ENCODE data around the gene MCM10. TPM values are rescaled to one million over a fixed set of nuclear protein-coding genes. Genes with fewer than 3 reads are reported as not detected.

The MCM10 gene
- total RNA-seq, 1 experiment from 2014 or later = 43.1 TPM

GRCh38 chr10:13173616-13174015 lies 12.3 kb downstream of the MCM10 start:
- Histone ChIP-seq H3K79me2 (ENCODE audit: insufficient read depth, low read length) (peaks cover 45% of the 10 kb centered on the region), H3K27me3 (ENCODE audit: insufficient read depth, low read length) (no peaks in the 10 kb centered on the region), H2AFZ (ENCODE audit: low read depth, low read length, poor library complexity, severe bottlenecking) (no peak overlapping the region), H3K4me3 (replicated peaks in 1 of 2; ENCODE audit: low read depth in 1 of 2, low read length in 2 of 2) (no peak overlapping the region), H3K4me1 (ENCODE audit: control insufficient read depth in 1 of 2, insufficient read depth in 2 of 2, low read length in 2 of 2) (no peaks in the 10 kb centered on the region), H3K9me2 (ENCODE audit: insufficient read depth) (no peaks in the 10 kb centered on the region), H3K9me3 (ENCODE audit: control insufficient read depth in 1 of 2, insufficient read depth in 1 of 2, low read depth in 1 of 2, low read length in 2 of 2) (no peaks in the 10 kb centered on the region), H3K4me2 (ENCODE audit: low read length) (no peak overlapping the region), H3K36me3 (ENCODE audit: control insufficient read depth in 1 of 2, insufficient read depth in 2 of 2, low read length in 2 of 2) (peaks cover 35 to 53% of the 10 kb centered on the region in 2 experiments), H3K9ac (ENCODE audit: low read length) (no peak overlapping the region), H3K27ac (ENCODE audit: low read depth, low read length) (no peak overlapping the region), H4K20me1 (ENCODE audit: insufficient read depth) (peaks cover 2% of the 10 kb centered on the region; the same call in 1 of the 2 replicates)
- ATAC-seq = no peak
- POLR2A ChIA-PET = no interaction called here
- TF ChIP-seq POLR2AphosphoS5 (IDR thresholded peaks at IDR 0.05; ENCODE audit: low read depth, low read length) (no peak), SRF (IDR thresholded peaks at IDR 0.05; ENCODE audit: low read depth) (no peak), EZH2 (IDR thresholded peaks at IDR 0.05) (no peak), EGR1 (IDR thresholded peaks at IDR 0.05; ENCODE audit: low read depth) (no peak), RAD21 (IDR thresholded peaks at IDR 0.05; ENCODE audit: low read depth) (no peak), ATF3 (IDR thresholded peaks at IDR 0.05) (no peak), CEBPB (IDR thresholded peaks at IDR 0.05; ENCODE audit: low read depth) (no peak)
- BruUV-seq (replicated peaks) = no TSS peak
- intact Hi-C loops (cut with micrococcal nuclease) = no loop called here
- CTCF ChIA-PET = no interaction called here
- no peak for DNase-seq (ENCODE audit: low read depth, low spot score)
- RAD21 ChIA-PET (ENCODE audit: low non-redundant PET in 1 of 2, low total read pairs in 2 of 2, uncharacterized antibody in 2 of 2, unreplicated experiment in 2 of 2) = no interaction called here

- H3K27ac ChIP-seq (ENCODE audit: low read depth, low read length) = no peak overlapping the region
- no peaks in the 10 kb centered on the region for H3K9me2 ChIP-seq (ENCODE audit: insufficient read depth)
- H3K9me3 ChIP-seq (ENCODE audit: control insufficient read depth in 1 of 2, insufficient read depth in 1 of 2, low read depth in 1 of 2, low read length in 2 of 2) = no peaks in the 10 kb centered on the region
- DNase-seq (ENCODE audit: low read depth, low spot score) (no peak), ATAC-seq (no peak)
- no peak overlapping the region for H3K9ac ChIP-seq (ENCODE audit: low read length)
- POLR2A ChIA-PET = no interaction called here
- H3K4me1 ChIP-seq (ENCODE audit: control insufficient read depth in 1 of 2, insufficient read depth in 2 of 2, low read length in 2 of 2) = no peaks in the 10 kb centered on the region
- no peak overlapping the region for H3K4me2 ChIP-seq (ENCODE audit: low read length)
- no TSS peak for BruUV-seq (replicated peaks)
- H2AFZ ChIP-seq (ENCODE audit: low read depth, low read length, poor library complexity, severe bottlenecking) = no peak overlapping the region
- H3K4me3 ChIP-seq (replicated peaks in 1 of 2; ENCODE audit: low read depth in 1 of 2, low read length in 2 of 2) = no peak overlapping the region
- H4K20me1 ChIP-seq (ENCODE audit: insufficient read depth) = peaks cover 5% of the 10 kb centered on the region; the same call in 1 of the 2 replicates
- no peaks in the 10 kb centered on the region for H3K27me3 ChIP-seq (ENCODE audit: insufficient read depth, low read length)
- H3K36me3 ChIP-seq (ENCODE audit: control insufficient read depth in 1 of 2, insufficient read depth in 2 of 2, low read length in 2 of 2) = peaks cover 54 to 60% of the 10 kb centered on the region in 2 experiments
- peaks cover 16% of the 10 kb centered on the region; the same call in 1 of the 2 replicates for H3K79me2 ChIP-seq (ENCODE audit: insufficient read depth, low read length)
- CTCF ChIA-PET = no interaction called here
- intact Hi-C loops (cut with micrococcal nuclease) = no loop called here
- RAD21 ChIA-PET (ENCODE audit: low non-redundant PET in 1 of 2, low total read pairs in 2 of 2, uncharacterized antibody in 2 of 2, unreplicated experiment in 2 of 2) = no interaction called here
- TF ChIP-seq ZBTB33 (IDR thresholded peaks at IDR 0.05; ENCODE audit: extremely low read depth, insufficient replicate concordance, low read length) (no peak), SP1 (IDR thresholded peaks at IDR 0.05; ENCODE audit: low read depth) (no peak), SIN3A (IDR thresholded peaks at IDR 0.05; ENCODE audit: low read depth) (no peak), FOSL1 (IDR thresholded peaks at IDR 0.05; ENCODE audit: low read depth) (no peak), EZH2phosphoT487 (IDR thresholded peaks at IDR 0.05; ENCODE audit: borderline replicate concordance) (no peak), ZFX (IDR thresholded peaks at IDR 0.05) (no peak), CBX3 (IDR thresholded peaks at IDR 0.05; ENCODE audit: low read depth) (no peak), CTCF (IDR thresholded peaks at IDR 0.05 in 2 of 3, conservative IDR thresholded peaks at IDR 0.05 in 1 of 3; ENCODE audit: borderline replicate concordance in 1 of 3, insufficient read depth in 1 of 3, low read depth in 2 of 3, low read length in 2 of 3) (no peak), POLR2A (IDR thresholded peaks at IDR 0.05; ENCODE audit: borderline replicate concordance, extremely low read depth, insufficient read depth, insufficient read length) (no peak), EZH2 (IDR thresholded peaks at IDR 0.05) (no peak), RAD21 (IDR thresholded peaks at IDR 0.05; ENCODE audit: low read depth) (no peak), EGR1 (IDR thresholded peaks at IDR 0.05; ENCODE audit: low read depth) (no peak), MAX (IDR thresholded peaks at IDR 0.05) (no peak)
These were observed 19.4 kb downstream of the MCM10 start for GRCh38 chr10:13180788-13181187.

All from HCT116 (cell line).